Thyroid gland (tissue), 4 donors: ENCODE measurements around the gene ELL. TPM values are rescaled to one million over a fixed set of nuclear protein-coding genes. Genes with fewer than 3 reads are reported as not detected.

Experiments
- DNase-seq, 2 donors: peaks; one replicate each; pipeline ENCODE4 v3.0.0-alpha.2; 2019
- H3K27ac ChIP-seq, 3 donors: fragments of 200-600 bp; sonication (generic); 1 replicate in 2 of 3; 2 replicates in 1 of 3; pipeline ENCODE4 v1.5.1; 2016 to 2019; ENCODE audit warnings: mild to moderate bottlenecking in 1 of 3, moderate library complexity in 1 of 3
- H3K27me3 ChIP-seq: fragments of 200-600 bp; sonication (generic); one replicate; pipeline ENCODE4 v1.5.1; 2019
- H3K36me3 ChIP-seq, 2 donors: fragments of 200-600 bp; sonication (generic); one replicate each; pipeline ENCODE4 v1.5.1; 2016 to 2019
- H3K4me1 ChIP-seq, 2 donors: fragments of 200-600 bp; sonication (generic); one replicate each; pipeline ENCODE4 v1.5.1; 2017 to 2019
- H3K4me3 ChIP-seq, 3 donors: fragments of 200-600 bp; sonication (generic); replicated peaks in 1 of 3; 1 replicate in 2 of 3; 2 replicates in 1 of 3; pipeline ENCODE4 v1.5.1; 2016; ENCODE audit warnings: mild to moderate bottlenecking in 1 of 3
- H3K9me3 ChIP-seq: fragments of 200-600 bp; sonication (generic); one replicate; pipeline ENCODE4 v1.5.1; 2017
- CTCF ChIP-seq, 6 experiments: fragments of 200-600 bp in 3 of 6; fragments of 450-650 bp in 3 of 6; sonication (generic) in 3 of 6; IDR thresholded peaks; one replicate each; pipeline ENCODE4 v1.5.1; 2016 to 2019; ENCODE audit warnings: antibody characterized with exemption in 6 of 6, mild to moderate bottlenecking in 2 of 6, inconsistent platforms in 1 of 6, moderate library complexity in 1 of 6
- POLR2A ChIP-seq, 2 donors: fragments of 450-650 bp; IDR thresholded peaks; one replicate each; pipeline ENCODE4 v1.6.1; 2017; ENCODE audit warnings: antibody characterized with exemption in 2 of 2, mild to moderate bottlenecking in 2 of 2, moderate library complexity in 1 of 2
- WGBS, 2 donors: methylation state at CpG; one replicate each; pipeline ENCODE4 v1.1.5; 2017; 5-methylcytosine and 5-hydroxymethylcytosine counted together
- intact Hi-C: fragments of 100-400 bp; cut with DNase I; formaldehyde crosslinking; loops from one replicate; pipeline ENCODE4 v1.15.1; 2023
- total RNA-seq, 4 donors: library from RNA; depleted of rRNA; stranded (reverse); fragments of >200 nt; gene quantifications; one replicate each; pipeline ENCODE4 v1.2.3, GENCODE V29; 2016

ELL gene
- total RNA-seq, 4 donors from 2014 or later: 10.8 to 31.0 (median 11.5) TPM

- intact Hi-C loops: loop anchor here (10.0 kb wide), 1 partner anchor 47 kb away; no protein-coding TSS in a partner anchor
- Histone ChIP-seq H3K4me1 (peaks cover 16 to 48% of the 10 kb centered on the region in 2 donors), H3K27ac (no peak overlapping the region), H3K4me3 (no peak overlapping the region), H3K27me3 (no peaks in the 10 kb centered on the region), H3K9me3 (no peaks in the 10 kb centered on the region), H3K36me3 (peaks cover 0 to 8% of the 10 kb centered on the region in 2 donors)
- TF ChIP-seq POLR2A (IDR thresholded peaks at IDR 0.05) (no peak), CTCF (IDR thresholded peaks at IDR 0.05) (no peak)
- WGBS, 2 donors: 91 to 94% methylated on average over 3 of the region's 3 CpGs
- DNase-seq: no peak
Measured at GRCh38 chr19:18467978-18468377, 53.9 kb downstream of the ELL start.

GRCh38 chr19:18466354-18466753 is 55.5 kb downstream of the ELL start:
- no peak overlapping the region for H3K4me3 ChIP-seq
- H3K27ac ChIP-seq: peak overlapping the region in 1 of 3 donors; percentile 25
- no peak for DNase-seq
- H3K9me3 ChIP-seq: no peaks in the 10 kb centered on the region
- H3K27me3 ChIP-seq: no peaks in the 10 kb centered on the region
- intact Hi-C loops: loop anchor here (10.0 kb wide), 1 partner anchor 48 kb away; no protein-coding TSS in a partner anchor
- TF ChIP-seq POLR2A (IDR thresholded peaks at IDR 0.05): no peak
- no peak for TF ChIP-seq CTCF (IDR thresholded peaks at IDR 0.05)
- H3K4me1 ChIP-seq: peaks cover 16 to 48% of the 10 kb centered on the region in 2 donors
- peaks cover 3 to 7% of the 10 kb centered on the region in 2 donors for H3K36me3 ChIP-seq
- 85 to 100% methylated on average over 5 to 8 of the region's 11 CpGs for WGBS, 2 donors

GRCh38 chr19:18465964-18466339 is 55.9 kb downstream of the ELL start:
- no peak for TF ChIP-seq POLR2A (IDR thresholded peaks at IDR 0.05)
- TF ChIP-seq CTCF (IDR thresholded peaks at IDR 0.05): no peak
- peaks cover 7% of the 10 kb centered on the region in 2 donors for H3K36me3 ChIP-seq
- H3K9me3 ChIP-seq: no peaks in the 10 kb centered on the region
- DNase-seq: no peak
- 70 to 97% methylated on average over 4 to 5 of the region's 6 CpGs for WGBS, 2 donors
- peaks cover 16 to 52% of the 10 kb centered on the region in 2 donors for H3K4me1 ChIP-seq
- H3K4me3 ChIP-seq: no peak overlapping the region
- peak overlapping the region in 1 of 3 donors; percentile 77 for H3K27ac ChIP-seq
- H3K27me3 ChIP-seq: no peaks in the 10 kb centered on the region
- intact Hi-C loops: loop anchor here (10.0 kb wide), 1 partner anchor 49 kb away; no protein-coding TSS in a partner anchor

GRCh38 chr19:18465214-18465963 is 56.5 kb downstream of the ELL start:
- no peak for TF ChIP-seq POLR2A (IDR thresholded peaks at IDR 0.05)
- TF ChIP-seq CTCF (IDR thresholded peaks at IDR 0.05): no peak
- intact Hi-C loops: loop anchor here (10.0 kb wide), 1 partner anchor 49 kb away; no protein-coding TSS in a partner anchor
- DNase-seq: no peak
- H3K27me3 ChIP-seq: no peaks in the 10 kb centered on the region
- peaks cover 16 to 55% of the 10 kb centered on the region in 2 donors for H3K4me1 ChIP-seq
- H3K9me3 ChIP-seq: no peaks in the 10 kb centered on the region
- H3K4me3 ChIP-seq: no peak overlapping the region
- peak overlapping the region; percentile 7 to 79 (median 77) for H3K27ac ChIP-seq
- WGBS, 2 donors: 90 to 94% methylated on average over 9 to 16 of the region's 30 CpGs
- H3K36me3 ChIP-seq: peaks cover 11 to 13% of the 10 kb centered on the region in 2 donors

- Histone ChIP-seq H3K4me1 (peaks cover 16 to 51% of the 10 kb centered on the region in 2 donors), H3K27me3 (no peaks in the 10 kb centered on the region), H3K27ac (peak overlapping the region; percentile 7 to 79 (median 77)), H3K36me3 (peaks cover 15 to 16% of the 10 kb centered on the region in 2 donors), H3K4me3 (no peak overlapping the region), H3K9me3 (no peaks in the 10 kb centered on the region)
- intact Hi-C loops: loop anchor here (10.0 kb wide), 1 partner anchor 50 kb away; no protein-coding TSS in a partner anchor
- peak; percentile 93 to 94 for DNase-seq
- 8 to 9% methylated on average over 8 of the region's 8 CpGs for WGBS, 2 donors
- TF ChIP-seq POLR2A (IDR thresholded peaks at IDR 0.05) (peak in 1 of 2 donors; percentile 5), CTCF (IDR thresholded peaks at IDR 0.05) (peak in 1 of 6 experiments; percentile 15)
Measured at GRCh38 chr19:18464646-18465045, 57.2 kb downstream of the ELL start.
